ENCODE measurements around the gene PLA2G4B. TPM values are rescaled to one million over a fixed set of nuclear protein-coding genes. Genes with fewer than 3 reads are reported as not detected.

The PLA2G4B gene
- polyA plus RNA-seq, 1 donor (not counting 4 experiments of a cell fraction or from before 2014, with no cell fraction given), result 8.6 TPM

DNA sequence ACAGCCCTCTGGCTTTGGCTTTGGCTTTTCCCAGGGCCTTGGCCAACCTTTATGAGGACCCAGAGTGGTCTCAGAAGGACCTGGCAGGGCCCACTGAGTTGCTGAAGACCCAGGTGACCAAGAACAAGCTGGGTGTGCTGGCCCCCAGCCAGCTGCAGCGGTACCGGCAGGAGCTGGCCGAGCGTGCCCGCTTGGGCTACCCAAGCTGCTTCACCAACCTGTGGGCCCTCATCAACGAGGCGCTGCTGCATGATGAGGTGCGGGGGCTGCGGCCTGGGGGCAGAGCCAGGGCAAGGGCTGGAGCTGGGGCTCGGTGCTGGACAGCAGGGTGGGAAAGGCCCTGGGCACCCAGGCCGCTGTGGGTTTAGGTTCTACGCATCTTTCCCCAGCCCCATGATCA is 6.2 kb downstream of the PLA2G4B start:
- no peaks in the 10 kb centered on the region for H3K27me3 ChIP-seq (ENCODE audit: control insufficient read depth, extremely low read depth, insufficient read depth, low read length)
- H3K27ac ChIP-seq (ENCODE audit: control insufficient read depth, insufficient read depth, low read length), result no peak overlapping the region
- H3K9ac ChIP-seq (ENCODE audit: control insufficient read depth, extremely low read depth, insufficient read depth, low read length), result no peak overlapping the region
- H3K4me2 ChIP-seq (ENCODE audit: control insufficient read depth, extremely low read depth, insufficient read depth, low read depth, low read length), result no peak overlapping the region
- no peaks in the 10 kb centered on the region for H3K9me3 ChIP-seq (ENCODE audit: control insufficient read depth, low read depth, low read length)
- H2AFZ ChIP-seq (ENCODE audit: control insufficient read depth, low read length), result no peak overlapping the region
- FAIRE-seq, result no peak
- peaks cover 22 to 39% of the 10 kb centered on the region in 2 experiments for H3K36me3 ChIP-seq (ENCODE audit: control insufficient read depth in 2 of 2, extremely low read depth in 1 of 2, insufficient read depth in 2 of 2, low read length in 2 of 2)
- dilution Hi-C loops (cut with MboI; ENCODE audit: extremely low pct_ligation_motif_present, low sequenced_read_pairs), result no loop called here
- TF ChIP-seq EZH2 (IDR thresholded peaks at IDR 0.05; ENCODE audit: low read length), result no peak
- TF ChIP-seq, protein P1, sequence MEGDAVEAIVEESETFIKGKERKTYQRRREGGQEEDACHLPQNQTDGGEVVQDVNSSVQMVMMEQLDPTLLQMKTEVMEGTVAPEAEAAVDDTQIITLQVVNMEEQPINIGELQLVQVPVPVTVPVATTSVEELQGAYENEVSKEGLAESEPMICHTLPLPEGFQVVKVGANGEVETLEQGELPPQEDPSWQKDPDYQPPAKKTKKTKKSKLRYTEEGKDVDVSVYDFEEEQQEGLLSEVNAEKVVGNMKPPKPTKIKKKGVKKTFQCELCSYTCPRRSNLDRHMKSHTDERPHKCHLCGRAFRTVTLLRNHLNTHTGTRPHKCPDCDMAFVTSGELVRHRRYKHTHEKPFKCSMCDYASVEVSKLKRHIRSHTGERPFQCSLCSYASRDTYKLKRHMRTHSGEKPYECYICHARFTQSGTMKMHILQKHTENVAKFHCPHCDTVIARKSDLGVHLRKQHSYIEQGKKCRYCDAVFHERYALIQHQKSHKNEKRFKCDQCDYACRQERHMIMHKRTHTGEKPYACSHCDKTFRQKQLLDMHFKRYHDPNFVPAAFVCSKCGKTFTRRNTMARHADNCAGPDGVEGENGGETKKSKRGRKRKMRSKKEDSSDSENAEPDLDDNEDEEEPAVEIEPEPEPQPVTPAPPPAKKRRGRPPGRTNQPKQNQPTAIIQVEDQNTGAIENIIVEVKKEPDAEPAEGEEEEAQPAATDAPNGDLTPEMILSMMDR (optimal IDR thresholded peaks at IDR 0.05 in 1 of 3, IDR thresholded peaks at IDR 0.05 in 1 of 3, conservative IDR thresholded peaks at IDR 0.05 in 1 of 3; ENCODE audit: extremely low read depth in 1 of 3, insufficient read depth in 2 of 3, low read length in 3 of 3), result no peak
- no peak for DNase-seq (ENCODE audit: low read depth, low spot score)
- H3K79me2 ChIP-seq (ENCODE audit: control insufficient read depth, insufficient read depth, low read length), result no peaks in the 10 kb centered on the region
- H3K4me1 ChIP-seq (ENCODE audit: control insufficient read depth, extremely low read depth, insufficient read depth, low read length), result peaks cover 21% of the 10 kb centered on the region
- no peaks in the 10 kb centered on the region for H4K20me1 ChIP-seq (ENCODE audit: control insufficient read depth, extremely low read depth, insufficient read depth, low read length)
- no peaks in the 10 kb centered on the region for H3K9me1 ChIP-seq (ENCODE audit: control insufficient read depth, extremely low read depth, insufficient read depth, low read length)
- H3K4me3 ChIP-seq (ENCODE audit: control insufficient read depth in 2 of 3, extremely low read depth in 1 of 3, insufficient read depth in 2 of 3, low read depth in 1 of 3, low read length in 3 of 3), result no peak overlapping the region

DNA sequence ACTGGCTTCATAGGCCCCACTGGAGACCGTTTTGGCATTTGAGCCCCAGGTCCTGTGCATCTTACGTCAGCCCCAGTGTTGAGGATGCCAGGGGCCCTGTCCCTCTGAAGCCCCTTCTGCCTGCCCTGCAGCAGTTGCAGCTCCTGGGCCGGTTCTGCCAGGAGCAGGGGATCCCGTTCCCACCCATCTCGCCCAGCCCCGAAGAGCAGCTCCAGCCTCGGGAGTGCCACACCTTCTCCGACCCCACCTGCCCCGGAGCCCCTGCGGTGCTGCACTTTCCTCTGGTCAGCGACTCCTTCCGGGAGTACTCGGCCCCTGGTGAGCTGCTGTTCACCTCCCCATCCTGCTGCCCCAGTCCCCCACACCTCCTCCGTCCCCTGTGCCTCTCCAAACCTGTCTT is 8.6 kb downstream of the PLA2G4B start:
- no peaks in the 10 kb centered on the region for H3K79me2 ChIP-seq (ENCODE audit: control insufficient read depth, insufficient read depth, low read length)
- H3K36me3 ChIP-seq (ENCODE audit: control insufficient read depth in 2 of 2, extremely low read depth in 1 of 2, insufficient read depth in 2 of 2, low read length in 2 of 2), result peaks cover 19 to 32% of the 10 kb centered on the region in 2 experiments
- no peak overlapping the region for H3K27ac ChIP-seq (ENCODE audit: control insufficient read depth, insufficient read depth, low read length)
- no peaks in the 10 kb centered on the region for H3K9me3 ChIP-seq (ENCODE audit: control insufficient read depth, low read depth, low read length)
- H3K4me3 ChIP-seq (ENCODE audit: control insufficient read depth in 2 of 3, extremely low read depth in 1 of 3, insufficient read depth in 2 of 3, low read depth in 1 of 3, low read length in 3 of 3), result no peak overlapping the region
- DNase-seq (ENCODE audit: low read depth, low spot score), result no peak
- no peak for FAIRE-seq
- H2AFZ ChIP-seq (ENCODE audit: control insufficient read depth, low read length), result no peak overlapping the region
- no peaks in the 10 kb centered on the region for H4K20me1 ChIP-seq (ENCODE audit: control insufficient read depth, extremely low read depth, insufficient read depth, low read length)
- peaks cover 22% of the 10 kb centered on the region for H3K4me1 ChIP-seq (ENCODE audit: control insufficient read depth, extremely low read depth, insufficient read depth, low read length)
- no peak for TF ChIP-seq EZH2 (IDR thresholded peaks at IDR 0.05; ENCODE audit: low read length)
- H3K27me3 ChIP-seq (ENCODE audit: control insufficient read depth, extremely low read depth, insufficient read depth, low read length), result no peaks in the 10 kb centered on the region
- H3K9ac ChIP-seq (ENCODE audit: control insufficient read depth, extremely low read depth, insufficient read depth, low read length), result no peak overlapping the region
- H3K4me2 ChIP-seq (ENCODE audit: control insufficient read depth, extremely low read depth, insufficient read depth, low read depth, low read length), result no peak overlapping the region
- dilution Hi-C loops (cut with MboI; ENCODE audit: extremely low pct_ligation_motif_present, low sequenced_read_pairs), result no loop called here
- no peaks in the 10 kb centered on the region for H3K9me1 ChIP-seq (ENCODE audit: control insufficient read depth, extremely low read depth, insufficient read depth, low read length)

DNA sequence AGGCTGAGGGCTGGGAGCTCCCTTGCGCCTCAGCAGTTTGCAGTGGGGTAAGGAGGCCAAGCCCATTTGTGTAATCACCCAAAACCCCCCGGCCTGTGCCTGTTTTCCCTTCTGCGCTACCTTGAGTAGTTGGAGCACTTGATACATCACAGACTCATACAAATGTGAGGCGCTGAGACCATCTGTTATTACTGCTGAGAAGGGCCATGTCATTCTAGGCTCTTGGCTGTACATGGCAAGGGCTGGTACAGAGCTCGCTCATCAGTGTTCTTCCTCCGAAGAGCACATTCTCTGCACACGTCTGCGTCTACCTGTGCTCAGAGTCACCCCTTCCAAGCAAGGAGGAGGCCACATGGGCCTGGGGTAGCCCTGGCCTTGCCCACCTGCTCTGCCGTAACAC is 9.3 kb downstream of the PLA2G4B start:
- dilution Hi-C loops (cut with MboI; ENCODE audit: extremely low pct_ligation_motif_present, low sequenced_read_pairs), result no loop called here
- Histone ChIP-seq H3K9me1 (ENCODE audit: control insufficient read depth, extremely low read depth, insufficient read depth, low read length) (no peaks in the 10 kb centered on the region), H3K36me3 (ENCODE audit: control insufficient read depth in 2 of 2, extremely low read depth in 1 of 2, insufficient read depth in 2 of 2, low read length in 2 of 2) (peaks cover 19 to 28% of the 10 kb centered on the region in 2 experiments), H3K4me2 (ENCODE audit: control insufficient read depth, extremely low read depth, insufficient read depth, low read depth, low read length) (no peak overlapping the region), H3K9ac (ENCODE audit: control insufficient read depth, extremely low read depth, insufficient read depth, low read length) (no peak overlapping the region), H3K27me3 (ENCODE audit: control insufficient read depth, extremely low read depth, insufficient read depth, low read length) (peaks cover 6% of the 10 kb centered on the region), H3K79me2 (ENCODE audit: control insufficient read depth, insufficient read depth, low read length) (no peaks in the 10 kb centered on the region), H3K4me1 (ENCODE audit: control insufficient read depth, extremely low read depth, insufficient read depth, low read length) (peaks cover 22% of the 10 kb centered on the region), H4K20me1 (ENCODE audit: control insufficient read depth, extremely low read depth, insufficient read depth, low read length) (no peaks in the 10 kb centered on the region), H3K9me3 (ENCODE audit: control insufficient read depth, low read depth, low read length) (no peaks in the 10 kb centered on the region), H2AFZ (ENCODE audit: control insufficient read depth, low read length) (no peak overlapping the region), H3K4me3 (ENCODE audit: control insufficient read depth in 2 of 3, extremely low read depth in 1 of 3, insufficient read depth in 2 of 3, low read depth in 1 of 3, low read length in 3 of 3) (no peak overlapping the region), H3K27ac (ENCODE audit: control insufficient read depth, insufficient read depth, low read length) (no peak overlapping the region)
- no peak for FAIRE-seq
- TF ChIP-seq EZH2 (IDR thresholded peaks at IDR 0.05; ENCODE audit: low read length), result no peak
- TF ChIP-seq, protein P1 (optimal IDR thresholded peaks at IDR 0.05 in 1 of 3, IDR thresholded peaks at IDR 0.05 in 1 of 3, conservative IDR thresholded peaks at IDR 0.05 in 1 of 3; ENCODE audit: extremely low read depth in 1 of 3, insufficient read depth in 2 of 3, low read length in 3 of 3), result no peak
- no peak for DNase-seq (ENCODE audit: low read depth, low spot score)

Measured in keratinocyte (primary cell).